Right atrium auricular region (tissue), 2 donors: ENCODE measurements around the gene PUS7L. TPM values are rescaled to one million over a fixed set of nuclear protein-coding genes. Genes with fewer than 3 reads are reported as not detected.
A peak's percentile ranks its signal among the peaks of the same experiment; 100 is the strongest.

Experiments used
- DNase-seq: peaks from one replicate; pipeline ENCODE4 v3.0.0-alpha.2; 2019; ENCODE audit warnings: low spot score
- H3K27ac ChIP-seq, 2 donors: fragments of 200-600 bp; sonication (generic); 1 replicate in 1 of 2; 2 replicates in 1 of 2; pipeline ENCODE4 v1.5.1; 2016 to 2019
- H3K27me3 ChIP-seq, 2 donors: fragments of 200-600 bp; sonication (generic); one replicate each; pipeline versions ENCODE4 v1.5.1 to v1.6.0; 2017 to 2019
- H3K36me3 ChIP-seq: fragments of 200-600 bp; sonication (generic); one replicate; pipeline ENCODE4 v1.5.1; 2016
- H3K4me1 ChIP-seq, 2 donors: fragments of 200-600 bp; sonication (generic); one replicate each; pipeline versions ENCODE4 v1.5.1 to v1.6.0; 2017 to 2019
- H3K4me3 ChIP-seq, 2 donors: fragments of 200-600 bp; sonication (generic); 1 replicate in 1 of 2; 2 replicates in 1 of 2; pipeline ENCODE4 v1.5.1; 2017 to 2019; ENCODE audit warnings: mild to moderate bottlenecking in 1 of 2, moderate library complexity in 1 of 2
- H3K9me3 ChIP-seq, 2 donors: fragments of 200-600 bp; sonication (generic); one replicate each; pipeline ENCODE4 v1.5.1; 2019
- total RNA-seq, 2 donors: library from RNA; depleted of rRNA; stranded (reverse); fragments of >200 nt; gene quantifications; one replicate each; pipeline ENCODE4 v1.1.0, GENCODE V29; 2016
- TF ChIP-seq, protein P1 (sequence below), 2 donors: fragments of 200-600 bp; sonication (generic); IDR thresholded peaks; one replicate each; pipeline ENCODE4 v1.5.1; 2019; ENCODE audit warnings: antibody characterized with exemption in 2 of 2

PUS7L gene
- total RNA-seq, 2 donors from 2014 or later: 3.8 to 4.6 TPM

- Histone ChIP-seq H3K9me3 (no peaks in the 10 kb centered on the region), H3K36me3 (peaks cover 19% of the 10 kb centered on the region), H3K27me3 (no peaks in the 10 kb centered on the region), H3K27ac (peak overlapping the region; percentile 94 to 96), H3K4me3 (peak overlapping the region; percentile 95 to 98), H3K4me1 (peaks cover 0 to 33% of the 10 kb centered on the region in 2 donors)
- no peak for DNase-seq
- TF ChIP-seq, protein P1, sequence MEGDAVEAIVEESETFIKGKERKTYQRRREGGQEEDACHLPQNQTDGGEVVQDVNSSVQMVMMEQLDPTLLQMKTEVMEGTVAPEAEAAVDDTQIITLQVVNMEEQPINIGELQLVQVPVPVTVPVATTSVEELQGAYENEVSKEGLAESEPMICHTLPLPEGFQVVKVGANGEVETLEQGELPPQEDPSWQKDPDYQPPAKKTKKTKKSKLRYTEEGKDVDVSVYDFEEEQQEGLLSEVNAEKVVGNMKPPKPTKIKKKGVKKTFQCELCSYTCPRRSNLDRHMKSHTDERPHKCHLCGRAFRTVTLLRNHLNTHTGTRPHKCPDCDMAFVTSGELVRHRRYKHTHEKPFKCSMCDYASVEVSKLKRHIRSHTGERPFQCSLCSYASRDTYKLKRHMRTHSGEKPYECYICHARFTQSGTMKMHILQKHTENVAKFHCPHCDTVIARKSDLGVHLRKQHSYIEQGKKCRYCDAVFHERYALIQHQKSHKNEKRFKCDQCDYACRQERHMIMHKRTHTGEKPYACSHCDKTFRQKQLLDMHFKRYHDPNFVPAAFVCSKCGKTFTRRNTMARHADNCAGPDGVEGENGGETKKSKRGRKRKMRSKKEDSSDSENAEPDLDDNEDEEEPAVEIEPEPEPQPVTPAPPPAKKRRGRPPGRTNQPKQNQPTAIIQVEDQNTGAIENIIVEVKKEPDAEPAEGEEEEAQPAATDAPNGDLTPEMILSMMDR (IDR thresholded peaks at IDR 0.05): no peak
These were observed 46.7 kb upstream of the PUS7L start for GRCh38 chr12:43805149-43805859.

- Histone ChIP-seq H3K9me3 (no peaks in the 10 kb centered on the region), H3K27ac (no peak overlapping the region), H3K36me3 (peaks cover 72% of the 10 kb centered on the region), H3K4me1 (no peaks in the 10 kb centered on the region), H3K4me3 (no peak overlapping the region), H3K27me3 (no peaks in the 10 kb centered on the region)
- TF ChIP-seq, protein P1 (IDR thresholded peaks at IDR 0.05): no peak
- DNase-seq: no peak
These were observed 39.1 kb upstream of the PUS7L start for GRCh38 chr12:43797561-43798217.

- no peak for DNase-seq
- H3K4me1 ChIP-seq: no peaks in the 10 kb centered on the region
- H3K4me3 ChIP-seq: no peak overlapping the region
- no peaks in the 10 kb centered on the region for H3K9me3 ChIP-seq
- no peaks in the 10 kb centered on the region for H3K27me3 ChIP-seq
- H3K36me3 ChIP-seq: peaks cover 58% of the 10 kb centered on the region
- TF ChIP-seq, protein P1 (IDR thresholded peaks at IDR 0.05): no peak
- H3K27ac ChIP-seq: no peak overlapping the region
These were observed 37.2 kb upstream of the PUS7L start for GRCh38 chr12:43795716-43796280.

GRCh38 chr12:43789941-43790340 is 31.4 kb upstream of the PUS7L start:
- H3K36me3 ChIP-seq: peaks cover 32% of the 10 kb centered on the region
- no peaks in the 10 kb centered on the region for H3K9me3 ChIP-seq
- TF ChIP-seq, protein P1 (IDR thresholded peaks at IDR 0.05): no peak

DNA sequence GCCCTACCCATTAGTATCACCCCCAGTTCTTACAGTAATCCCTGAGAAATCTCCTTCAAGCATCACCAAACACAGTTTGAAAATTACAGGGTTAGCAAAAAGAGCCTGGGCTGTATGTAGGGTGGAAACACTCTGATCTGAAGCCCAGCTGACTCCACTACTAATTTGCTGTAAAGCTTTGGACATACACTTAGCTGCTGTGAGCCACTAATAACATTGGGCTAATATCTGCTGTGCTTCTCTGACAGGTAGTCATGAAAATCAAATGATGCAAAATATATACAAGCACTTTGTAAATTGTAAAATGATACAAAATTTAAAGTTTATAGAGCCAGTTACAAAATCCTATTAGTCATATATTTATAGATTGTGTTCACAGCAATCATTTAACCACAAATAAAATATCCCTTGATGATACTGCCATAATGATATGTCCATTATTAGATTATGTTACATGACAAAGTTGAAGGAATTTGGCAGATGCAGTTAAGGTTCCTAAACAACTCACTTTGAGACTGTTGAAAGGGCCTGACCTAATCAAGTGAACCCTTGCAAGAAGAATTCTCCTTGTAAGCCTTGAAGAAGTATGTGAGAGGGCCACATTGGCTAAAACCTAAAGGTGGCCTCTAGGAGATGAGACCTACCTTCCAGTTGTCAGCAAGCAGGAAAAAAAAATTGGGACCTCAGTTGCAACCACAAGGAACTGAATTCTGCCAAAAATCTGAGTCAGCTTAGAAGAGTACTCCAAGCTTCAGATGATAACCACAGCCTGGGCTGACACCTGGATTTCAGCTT is 28.5 kb upstream of the PUS7L start:
- Histone ChIP-seq H3K27me3 (no peaks in the 10 kb centered on the region), H3K9me3 (no peaks in the 10 kb centered on the region), H3K4me1 (no peaks in the 10 kb centered on the region), H3K36me3 (peaks cover 57% of the 10 kb centered on the region), H3K4me3 (no peak overlapping the region), H3K27ac (no peak overlapping the region)
- DNase-seq: no peak
- TF ChIP-seq, protein P1 (IDR thresholded peaks at IDR 0.05): no peak

More at GRCh38 chr12:43789941-43790340, 31.4 kb upstream of the PUS7L start:
- H3K4me1 ChIP-seq: no peaks in the 10 kb centered on the region
- DNase-seq: no peak
- H3K27ac ChIP-seq: no peak overlapping the region
- H3K4me3 ChIP-seq: no peak overlapping the region
- no peaks in the 10 kb centered on the region for H3K27me3 ChIP-seq
